ENCODE measurements around the gene SEMA6A.
"Not testable (repeated sequence)": the region's sequence is repeated elsewhere in the genome, so short reads cannot be mapped to it uniquely, and the experiment has no call there.

The SEMA6A gene

DNA sequence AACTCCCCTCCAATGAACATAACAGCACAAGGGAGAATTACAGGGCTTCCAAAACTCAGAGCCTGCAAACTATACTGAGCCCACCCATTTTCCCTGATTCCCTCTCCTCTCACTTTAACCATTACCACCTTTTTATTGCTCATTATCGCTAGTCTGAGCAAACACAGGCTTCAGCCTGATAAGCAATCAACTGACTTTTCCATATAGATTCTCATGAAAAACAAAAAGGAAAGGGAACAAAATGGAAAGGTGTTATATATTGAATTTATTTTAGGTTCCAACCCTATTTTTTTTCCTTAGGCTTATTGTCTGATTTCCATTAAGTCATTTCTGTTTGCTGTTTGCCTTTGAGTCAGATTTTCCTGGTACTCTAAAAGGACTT is 27.9 kb downstream of the SEMA6A start:
- DNase-seq = no peak

GRCh38 chr5:116546033-116546742 is 28.4 kb downstream of the SEMA6A start:
- no peak for DNase-seq

DNA sequence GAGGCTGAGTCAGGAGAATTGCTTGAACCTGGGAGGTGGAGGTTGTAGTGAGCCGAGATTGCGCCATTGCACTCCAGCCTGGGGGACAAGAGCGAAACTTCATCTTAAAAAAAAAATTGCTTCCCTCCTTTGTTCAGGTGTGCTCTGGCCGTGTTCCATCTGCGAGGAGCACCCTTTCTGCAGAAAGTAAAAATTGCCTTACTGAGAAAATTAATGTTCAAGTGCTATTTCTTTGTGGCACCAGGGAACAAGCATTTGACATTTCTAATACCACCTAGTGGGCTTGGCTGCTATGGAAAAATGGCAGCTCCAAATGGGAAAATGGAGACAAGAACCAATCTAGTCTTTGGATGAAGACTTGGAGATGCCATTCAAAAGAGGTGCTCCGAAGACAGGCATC is 29.2 kb downstream of the SEMA6A start:
- DNase-seq = not testable (repeated sequence)

DNA sequence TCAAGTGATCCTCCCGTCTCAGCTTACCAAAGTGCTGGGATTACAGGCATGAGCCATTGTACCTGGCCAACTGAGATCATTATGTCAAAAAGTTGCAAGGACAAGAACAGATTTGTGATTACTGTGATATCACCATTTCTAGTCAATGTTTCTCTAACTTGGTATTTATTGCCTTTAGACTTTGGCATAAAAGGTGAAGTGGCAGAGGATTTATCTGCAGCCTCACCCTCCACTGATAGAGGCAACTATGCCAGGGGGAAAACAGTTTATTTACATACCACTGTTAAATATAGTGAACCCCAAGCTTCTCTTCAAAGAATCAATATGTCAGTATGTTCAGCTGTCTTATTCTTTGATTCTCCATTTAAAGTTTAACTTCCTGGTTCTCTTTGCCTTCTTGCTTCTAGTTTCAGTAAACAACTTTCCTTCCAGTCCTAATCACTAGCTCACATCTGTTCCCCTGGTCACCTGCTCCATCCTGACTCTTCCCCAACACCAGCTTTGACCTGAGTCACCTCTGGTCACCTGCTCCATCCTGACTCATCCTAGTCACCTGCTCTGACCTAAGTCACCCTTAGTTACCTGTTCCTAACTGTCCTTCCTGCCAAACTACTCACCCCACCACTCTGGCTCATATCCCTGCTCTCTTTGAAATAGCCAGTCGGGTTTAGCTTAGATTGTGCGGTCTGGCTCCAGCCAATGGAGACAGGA is 29.9 kb downstream of the SEMA6A start:
- no peak for DNase-seq

DNA sequence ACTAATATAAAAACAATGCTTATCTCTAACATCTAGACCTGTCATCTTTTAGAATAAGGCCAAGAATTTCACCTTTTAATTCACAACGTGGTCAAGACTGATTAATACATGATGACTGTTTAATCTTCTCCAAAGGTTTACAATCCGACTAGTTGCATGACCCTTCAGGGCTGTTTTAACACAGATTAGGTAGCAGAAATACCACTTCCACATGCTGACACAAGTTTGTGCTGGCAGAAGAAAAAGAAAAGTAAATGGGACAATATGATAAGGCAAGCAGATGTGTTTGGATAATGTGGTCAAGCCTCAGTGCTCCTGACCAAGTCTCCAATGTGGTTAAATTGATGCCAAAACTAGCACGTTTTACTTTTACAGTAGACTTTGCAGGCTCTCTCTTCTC is 31.1 kb downstream of the SEMA6A start:
- DNase-seq = no peak

GRCh38 chr5:116542619-116543018 is 32.0 kb downstream of the SEMA6A start:
- DNase-seq = no peak

GRCh38 chr5:116539222-116539621 is 35.4 kb downstream of the SEMA6A start:
- no peak for DNase-seq

GRCh38 chr5:116536316-116537083 is 38.1 kb downstream of the SEMA6A start:
- DNase-seq = no peak

DNA sequence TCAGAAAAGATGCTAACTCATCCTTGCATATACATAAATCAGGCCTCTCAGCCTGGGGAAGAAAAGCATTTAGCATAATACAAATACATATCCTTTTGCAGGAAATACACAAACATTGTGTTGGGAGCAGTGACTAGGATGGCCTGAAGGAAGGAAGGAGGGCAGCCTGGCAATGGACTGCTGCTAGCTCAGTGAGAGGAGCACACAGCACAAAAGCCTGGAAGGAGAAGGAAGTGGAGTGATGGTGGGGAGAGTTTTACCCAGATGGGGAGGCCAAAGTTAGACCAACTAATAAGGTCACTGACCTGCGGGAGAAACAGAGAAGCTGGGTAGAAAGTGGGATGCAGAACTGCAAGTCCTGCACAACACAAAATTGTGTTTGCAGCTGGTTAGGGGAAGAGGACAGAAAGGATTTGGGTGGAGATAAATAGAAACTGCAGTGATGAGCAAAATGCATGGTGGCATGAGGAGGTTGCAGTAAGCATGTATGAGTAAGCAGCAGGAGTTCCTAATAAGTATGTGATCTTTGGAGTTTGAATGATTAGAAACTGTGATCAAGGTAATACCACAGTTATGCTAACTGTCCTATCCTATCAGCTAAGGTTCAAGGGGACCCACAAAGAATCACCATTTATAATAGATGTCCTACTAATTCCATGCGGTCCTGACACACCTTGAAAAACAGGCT is 39.5 kb downstream of the SEMA6A start:
- no peak for DNase-seq

DNA sequence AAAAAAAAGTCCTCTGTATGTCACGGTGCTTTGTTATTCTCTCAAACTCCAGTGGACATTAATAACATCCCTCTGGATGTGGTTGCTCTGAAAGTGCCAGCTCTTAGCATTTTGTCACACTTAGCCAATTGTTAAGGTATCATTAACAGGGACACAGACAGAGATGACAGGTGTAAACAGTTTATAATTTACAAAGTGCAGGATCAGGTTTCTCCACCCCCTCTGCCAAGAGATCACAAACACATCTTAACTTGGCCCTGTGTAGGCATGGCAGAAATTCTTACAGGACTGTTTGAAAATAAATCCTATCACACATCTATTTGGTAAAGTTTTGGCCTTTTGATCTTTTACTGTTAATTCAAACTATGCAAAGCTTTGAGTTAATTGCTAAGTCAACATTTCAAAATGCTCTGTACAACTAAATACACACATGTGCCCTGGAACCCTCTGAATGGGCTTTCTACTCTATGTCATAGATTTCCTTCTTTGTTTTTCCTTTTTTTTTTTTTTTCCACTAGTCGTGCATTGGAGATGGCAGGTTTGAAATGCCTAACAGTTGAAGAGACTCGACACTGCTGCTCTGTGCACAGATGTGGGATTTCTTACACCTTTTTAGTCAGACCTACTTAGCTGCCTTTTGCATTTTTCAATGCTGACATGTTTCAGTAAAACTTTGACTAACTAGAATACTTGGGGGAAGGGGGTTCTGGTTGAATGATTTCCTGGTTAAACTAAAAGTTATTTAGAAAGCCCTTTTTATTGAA is 41.7 kb downstream of the SEMA6A start:
- no peak for DNase-seq

DNA sequence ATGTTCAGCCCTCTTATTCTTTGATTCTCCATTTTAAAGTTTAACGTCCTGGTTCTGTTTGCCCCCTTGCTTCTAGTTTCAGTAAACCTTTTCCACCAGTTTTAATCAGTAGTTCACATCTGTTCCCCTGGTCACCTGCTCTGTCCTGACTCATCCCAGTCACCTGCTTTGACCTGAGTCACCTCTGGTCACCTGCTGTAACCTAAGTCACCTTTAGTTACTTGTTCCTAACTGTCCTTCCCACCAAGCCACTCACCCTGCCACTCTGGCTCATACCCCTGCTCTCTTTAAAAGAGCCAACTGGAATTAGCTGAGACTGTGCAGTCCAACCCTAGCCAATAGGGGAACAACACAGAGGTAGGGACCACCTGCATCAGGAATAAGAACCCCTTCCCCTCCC is 43.0 kb downstream of the SEMA6A start:
- no peak for DNase-seq

DNA sequence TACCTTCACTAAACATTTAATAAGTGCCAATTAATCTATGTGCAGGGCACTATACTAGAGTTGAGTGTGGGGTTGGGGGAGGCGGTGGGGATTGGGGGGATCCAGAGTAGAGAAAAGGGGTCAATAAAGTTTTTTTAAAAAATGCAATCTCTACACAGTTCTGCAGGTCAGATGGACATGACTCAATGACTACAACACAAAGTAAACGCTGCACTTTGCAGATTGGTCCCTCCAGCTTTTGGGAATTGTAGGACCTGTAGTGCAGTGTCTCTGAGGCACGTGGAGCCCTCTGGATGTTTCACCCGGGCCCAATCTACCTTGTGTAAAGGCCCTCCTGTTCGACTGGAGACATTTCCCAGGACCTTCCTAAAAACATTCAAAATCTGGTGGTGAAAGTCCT is 43.5 kb downstream of the SEMA6A start:
- DNase-seq = no peak

GRCh38 chr5:116530276-116530675 is 44.3 kb downstream of the SEMA6A start:
- DNase-seq = no peak

- DNase-seq = no peak
Observed at GRCh38 chr5:116529615-116530014, 45.0 kb downstream of the SEMA6A start.

GRCh38 chr5:116528519-116529234 is 45.9 kb downstream of the SEMA6A start:
- DNase-seq = no peak

DNA sequence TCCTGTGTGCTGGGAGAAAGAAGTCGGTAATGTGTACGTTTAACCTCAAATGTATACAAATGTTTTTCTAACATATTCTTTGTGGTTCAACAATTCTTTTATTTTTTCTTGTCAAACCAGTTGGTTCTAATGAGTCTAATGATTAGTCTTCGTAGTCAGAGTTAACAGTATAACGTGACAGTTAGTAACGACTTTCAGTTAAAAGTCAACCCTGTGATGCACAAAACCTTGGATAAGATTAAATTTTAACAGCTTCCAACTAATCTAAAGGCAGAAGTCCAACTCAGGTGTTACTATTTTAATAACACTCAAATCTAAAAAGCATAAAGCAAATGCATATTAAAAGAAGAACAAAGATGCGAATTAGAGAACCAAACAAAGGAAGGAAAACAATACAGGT is 47.0 kb downstream of the SEMA6A start:
- no peak for DNase-seq

DNA sequence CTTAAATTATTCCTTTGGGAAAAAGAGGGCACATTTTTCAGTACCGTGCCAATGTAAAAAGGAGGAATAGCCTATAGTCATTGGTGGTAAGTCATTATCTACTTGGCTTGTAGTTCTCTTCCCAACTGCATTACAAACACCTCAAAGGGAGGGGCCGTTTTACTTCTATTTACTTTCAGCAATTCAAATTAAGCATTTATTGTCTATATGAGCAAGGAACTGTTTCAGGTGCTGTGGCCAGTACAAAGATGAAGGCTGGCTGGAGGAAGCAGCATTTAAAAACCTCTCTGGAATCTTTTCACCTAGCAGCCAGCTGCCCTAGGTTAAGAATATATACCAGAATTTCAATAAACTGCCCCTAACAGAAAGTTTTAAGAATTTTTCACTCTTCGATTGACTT is 48.9 kb downstream of the SEMA6A start:
- no peak for DNase-seq

- no peak for DNase-seq
Observed at GRCh38 chr5:116524966-116525365, 49.7 kb downstream of the SEMA6A start.

GRCh38 chr5:116524051-116524904 is 50.3 kb downstream of the SEMA6A start:
- no peak for DNase-seq

DNA sequence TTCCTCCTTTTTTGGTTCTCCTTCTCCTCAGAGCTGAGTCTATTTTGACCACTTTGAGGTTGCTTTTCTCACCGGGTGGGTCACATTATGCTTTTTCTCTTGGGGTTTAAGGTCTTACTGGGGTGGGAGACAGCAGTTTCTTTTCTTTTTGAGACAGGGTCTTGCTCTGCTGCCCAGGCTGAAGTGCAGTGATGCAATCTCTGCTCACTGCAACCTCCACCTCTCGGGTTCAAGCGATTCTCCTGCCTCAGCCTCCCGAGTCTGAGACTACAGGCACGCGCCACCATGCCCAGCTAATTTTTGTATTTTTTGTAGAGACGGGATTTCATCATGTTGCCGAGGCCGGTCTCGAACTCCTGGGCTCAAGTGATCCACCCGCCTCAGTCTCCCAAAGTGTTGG is 51.4 kb downstream of the SEMA6A start:
- not testable (repeated sequence) for DNase-seq
